HepG2 (cell line): ENCODE results near the gene MICA. TPM values are rescaled to one million over a fixed set of nuclear protein-coding genes. Genes with fewer than 3 reads are reported as not detected.

Source experiments
- ATAC-seq: fragments of 200-7000 bp; cut with Tn5 transposase; 3 replicates; pipeline ENCODE4 v1.9.1; 2020; ENCODE audit warnings: mild to moderate bottlenecking, moderate library complexity
- BruUV-seq: library from RNA; stranded (reverse); fragments of 400-500 nt; replicated peaks from 2 replicates; lab custom pipeline; 2021; lab: Mats Ljungman, UMichigan
- CTCF ChIA-PET: fragments of 300-600 bp; formaldehyde crosslinking; extraction: SDS; loops from one replicate; lab custom pipeline; 2021; ENCODE audit warnings: low total read pairs, inconsistent platforms, low intra/inter-chr PET ratio; lab: Yijun Ruan, JAX
- POLR2A ChIA-PET: fragments of 350-600 bp; sonication (Branson Sonifier 250); formaldehyde crosslinking; loops from one replicate; lab custom pipeline; 2020; ENCODE audit warnings: antibody characterized with exemption, inconsistent platforms; lab: Yijun Ruan, JAX
- DNase-seq: peaks from one replicate; pipeline ENCODE4 v3.0.0-alpha.2; 2015; ENCODE audit warnings: low spot score
- FAIRE-seq: peaks from 3 replicates; lab custom pipeline; 2011; peaks lifted over from hg19 to GRCh38; lab: Jason Lieb, UNC
- H2AFZ ChIP-seq: one replicate; pipeline ENCODE4 v1.6.1; 2011; ENCODE audit warnings: low read length, inconsistent platforms
- H3K27ac ChIP-seq: fragments of 300-600 bp; 3 replicates; pipeline ENCODE4 v1.8.0; 2011; ENCODE audit warnings: mixed run types, mild to moderate bottlenecking, mixed read lengths, low read length, inconsistent platforms; ENCODE audit not compliant: insufficient read depth; ENCODE audit errors: extremely low read length
- H3K27me3 ChIP-seq, 2 experiments: fragments of 200-600 bp in 1 of 2; 2 replicates in 1 of 2; 3 replicates in 1 of 2; pipeline versions ENCODE4 v1.6.0 to v1.8.0; 2011; ENCODE audit warnings: low read length in 2 of 2, mild to moderate bottlenecking in 2 of 2, moderate library complexity in 2 of 2, inconsistent platforms in 1 of 2; ENCODE audit not compliant: insufficient read depth in 2 of 2, control insufficient read depth in 1 of 2
- H3K36me3 ChIP-seq, 2 experiments: fragments of 200-600 bp in 1 of 2; replicated peaks in 1 of 2; 2 replicates in 1 of 2; 3 replicates in 1 of 2; pipeline versions ENCODE4 v1.5.1 to v1.8.0; 2011; ENCODE audit warnings: low read length in 2 of 2, inconsistent platforms in 1 of 2; ENCODE audit not compliant: insufficient read depth in 2 of 2, control insufficient read depth in 1 of 2
- H3K4me1 ChIP-seq: 2 replicates; pipeline ENCODE4 v1.5.1; 2012; ENCODE audit warnings: low read length, inconsistent platforms; ENCODE audit not compliant: insufficient read depth
- H3K4me2 ChIP-seq: 2 replicates; pipeline ENCODE4 v1.6.0; 2011; ENCODE audit warnings: low read depth, low read length, inconsistent platforms
- H3K4me3 ChIP-seq, 3 experiments: fragments of 200-600 bp in 1 of 3; sonication (generic), shearing (Covaris generic) in 1 of 3; replicated peaks in 1 of 3; 2 replicates each; pipeline ENCODE4 v1.5.1; 2011 to 2016; ENCODE audit warnings: low read length in 3 of 3, inconsistent platforms in 2 of 3, low read depth in 2 of 3, mild to moderate bottlenecking in 2 of 3, control low read depth in 1 of 3, mixed read lengths in 1 of 3; ENCODE audit not compliant: insufficient read depth in 1 of 3
- H3K79me2 ChIP-seq: one replicate; pipeline ENCODE4 v1.6.1; 2011; ENCODE audit warnings: low read length, inconsistent platforms; ENCODE audit not compliant: insufficient read depth
- H3K9ac ChIP-seq: 2 replicates; pipeline ENCODE4 v1.6.0; 2011; ENCODE audit warnings: mild to moderate bottlenecking, low read depth, low read length, inconsistent platforms; ENCODE audit not compliant: insufficient read depth
- H3K9me3 ChIP-seq: 2 replicates; pipeline ENCODE4 v1.5.1; 2012; ENCODE audit warnings: mild to moderate bottlenecking, low read length
- H4K20me1 ChIP-seq: 2 replicates; pipeline ENCODE4 v1.6.0; 2011; ENCODE audit warnings: inconsistent platforms, mild to moderate bottlenecking, low read length, moderate library complexity; ENCODE audit not compliant: insufficient read depth
- EP300 ChIP-seq, 3 experiments: sonication (generic) in 1 of 3; formaldehyde crosslinking in 1 of 3; IDR thresholded peaks; 2 replicates each; pipeline versions ENCODE4 v1.5.1 to v1.6.1; 2011 to 2020; ENCODE audit warnings: low read depth in 2 of 3, low read length in 2 of 3, borderline replicate concordance in 1 of 3, improper control_type of control experiment in 1 of 3, mild to moderate bottlenecking in 1 of 3, missing genetic modification reagents in 1 of 3, moderate library complexity in 1 of 3
- FOXP4 ChIP-seq: sonication (generic); formaldehyde crosslinking; IDR thresholded peaks from 2 replicates; pipeline ENCODE4 v1.4.0; 2020; ENCODE audit warnings: missing genetic modification reagents
- POLR2AphosphoS5 ChIP-seq: IDR thresholded peaks from 2 replicates; pipeline ENCODE4 v1.6.1; 2012; ENCODE audit warnings: low read depth, low read length
- POLR2G ChIP-seq: fragments of 200-400 bp; formaldehyde crosslinking; IDR thresholded peaks from 2 replicates; pipeline ENCODE4 v1.6.1; 2018; ENCODE audit warnings: mild to moderate bottlenecking, low read depth, low read length, moderate library complexity
- RBM22 ChIP-seq: fragments of 200-400 bp; formaldehyde crosslinking; optimal IDR thresholded peaks from 2 replicates; pipeline ENCODE3; 2017; ENCODE audit warnings: mild to moderate bottlenecking, low read length, moderate library complexity
- RFX1 ChIP-seq: fragments of 450-650 bp; IDR thresholded peaks from 2 replicates; pipeline ENCODE4 v1.6.1; 2017
- SRSF9 ChIP-seq: fragments of 200-400 bp; formaldehyde crosslinking; IDR thresholded peaks from 2 replicates; pipeline ENCODE4 v1.6.1; 2018; ENCODE audit warnings: borderline replicate concordance, mild to moderate bottlenecking, low read depth, low read length; ENCODE audit not compliant: insufficient read depth, poor library complexity, severe bottlenecking
- SSRP1 ChIP-seq: IDR thresholded peaks from 2 replicates; pipeline ENCODE4 v1.6.1; 2016; ENCODE audit warnings: control low read depth
- TRAFD1 ChIP-seq: sonication (generic); formaldehyde crosslinking; IDR thresholded peaks from 2 replicates; pipeline ENCODE4 v1.5.1; 2020; ENCODE audit warnings: missing genetic modification reagents, mild to moderate bottlenecking, borderline replicate concordance
- ZNF34 ChIP-seq: sonication (generic); formaldehyde crosslinking; IDR thresholded peaks from 2 replicates; pipeline ENCODE4 v1.4.0; 2020; ENCODE audit warnings: mild to moderate bottlenecking, missing genetic modification reagents, borderline replicate concordance
- ZNF552 ChIP-seq: sonication (generic); formaldehyde crosslinking; IDR thresholded peaks from 2 replicates; pipeline ENCODE4 v1.9.0; 2022; ENCODE audit warnings: missing genetic modification reagents, mild to moderate bottlenecking, borderline replicate concordance
- ZNF577 ChIP-seq: sonication (generic); formaldehyde crosslinking; IDR thresholded peaks from 2 replicates; pipeline ENCODE4 v1.4.0; 2020; ENCODE audit warnings: mild to moderate bottlenecking, low read depth, missing genetic modification reagents, borderline replicate concordance
- ZNF597 ChIP-seq: sonication (generic); formaldehyde crosslinking; IDR thresholded peaks from 2 replicates; pipeline ENCODE4 v1.5.0; 2020; ENCODE audit warnings: missing genetic modification reagents
- ZNF839 ChIP-seq: sonication (generic); formaldehyde crosslinking; IDR thresholded peaks from 2 replicates; pipeline ENCODE4 v1.4.0; 2020; ENCODE audit warnings: missing genetic modification reagents, mild to moderate bottlenecking, borderline replicate concordance
- WGBS: methylation state at CpG from one replicate; pipeline ENCODE4 v1.1.6; 2017; ENCODE audit warnings: low lambda C conversion rate; 5-methylcytosine and 5-hydroxymethylcytosine counted together
- in situ Hi-C: cut with HindIII; loops from 2 replicates; pipeline ENCODE4 v1.10.0; 2017; ENCODE audit warnings: low pct_unique_long_range_greater_than_20kb; ENCODE audit not compliant: extremely low pct_ligation_motif_present
- intact Hi-C: fragments of 100-400 bp; cut with micrococcal nuclease; formaldehyde crosslinking; loops from one replicate; pipeline ENCODE4 v1.10.0; 2022; ENCODE audit not compliant: unreplicated experiment
- polyA plus RNA-seq, 8 experiments: library from polyadenylated mRNA; depleted of rRNA in 3 of 8; stranded (reverse) in 7 of 8; unstranded in 1 of 8; fragments of >200 nt; fragmentation: Illumina TruSeq in 4 of 8; extraction: Trizol in 4 of 8; gene quantifications; 2 replicates each; pipeline versions ENCODE4 v1.2.1 to v1.2.3, GENCODE V29; 2011 to 2016; ENCODE audit warnings: low read depth in 4 of 8, missing spikeins in 1 of 8, mixed read lengths in 1 of 8; ENCODE audit not compliant: insufficient read depth in 1 of 8
- total RNA-seq, 5 experiments: library from RNA; depleted of rRNA; stranded (reverse); fragments of >200 nt; fragmentation: Illumina TruSeq; extraction: Trizol; gene quantifications; 2 replicates each; pipeline ENCODE4 v1.2.3, GENCODE V29; 2016; ENCODE audit warnings: low read depth in 1 of 5

The MICA gene
- total and polyA plus RNA-seq, 2 of the 13 experiments (the other 11 are each of a cell fraction or from before 2014, with no cell fraction given), result 21.6 to 38.1 TPM

- peaks cover 2% of the 10 kb centered on the region for H3K4me1 ChIP-seq
- WGBS, result 32% methylated on average over 2 of the region's 2 CpGs
- peaks cover 0 to 1% of the 10 kb centered on the region in 2 experiments; a peak in 3 of 5 replicates for H3K36me3 ChIP-seq
- CTCF ChIA-PET, result no interaction called here
- POLR2A ChIA-PET, result no interaction called here
- no peaks in the 10 kb centered on the region for H3K27me3 ChIP-seq
- H3K27ac ChIP-seq, result no peak overlapping the region
- FAIRE-seq, result no peak
- no peak overlapping the region for H2AFZ ChIP-seq
- H3K79me2 ChIP-seq, result no peaks in the 10 kb centered on the region
- no peak for DNase-seq
- intact Hi-C loops (no loop called here), in situ Hi-C loops (no loop called here)
- H4K20me1 ChIP-seq, result peaks cover 2% of the 10 kb centered on the region; the same call in 1 of the 2 replicates
- ATAC-seq, result no peak
- no peaks in the 10 kb centered on the region for H3K9me3 ChIP-seq
- TF ChIP-seq SRSF9 (no peak), ZNF552 (no peak), POLR2AphosphoS5 (peak; percentile 23; the same call in 1 of the 2 replicates), SSRP1 (0 out of 2 replicates have a peak, but pooled peaks have one; percentile 32), ZNF577 (CRISPR knock-in tag) (no peak), POLR2G (peak; percentile 46; the same call in 1 of the 2 replicates), RBM22 (peak; percentile 79)
- H3K9ac ChIP-seq, result no peak overlapping the region
- no peak overlapping the region for H3K4me2 ChIP-seq
- no TSS peak for BruUV-seq
- no peak overlapping the region for H3K4me3 ChIP-seq
Measured at GRCh38 chr6:31419842-31420241, 16.4 kb downstream of the MICA start.

- intact Hi-C loops, result no loop called here
- 61% methylated on average over 2 of the region's 2 CpGs for WGBS
- POLR2A ChIA-PET, result no interaction called here
- FAIRE-seq (no peak), ATAC-seq (no peak), DNase-seq (no peak)
- Histone ChIP-seq H3K4me1 (no peaks in the 10 kb centered on the region; the same call in 1 of the 2 replicates), H3K27ac (no peak overlapping the region), H3K9ac (no peak overlapping the region), H3K9me3 (no peaks in the 10 kb centered on the region), H3K36me3 (peaks cover 0 to under 1% of the 10 kb centered on the region in 2 experiments; a peak in 2 of 5 replicates), H3K4me2 (no peak overlapping the region), H2AFZ (no peak overlapping the region), H3K27me3 (no peaks in the 10 kb centered on the region), H3K4me3 (no peak overlapping the region), H3K79me2 (no peaks in the 10 kb centered on the region), H4K20me1 (no peaks in the 10 kb centered on the region)
- BruUV-seq, result no TSS peak
- in situ Hi-C loops, result no loop called here
- CTCF ChIA-PET, result no interaction called here
- TF ChIP-seq ZNF839 (CRISPR knock-in tag), result no peak
- no peak for TF ChIP-seq ZNF597 (CRISPR knock-in tag)
- no peak for TF ChIP-seq FOXP4 (CRISPR knock-in tag)
- TF ChIP-seq ZNF34 (CRISPR knock-in tag), result no peak
- TF ChIP-seq TRAFD1 (CRISPR knock-in tag), result no peak
- no peak for TF ChIP-seq EP300 (IDR thresholded peaks at IDR 0.05; ENCODE audit: low read depth in 2 of 2, low read length in 2 of 2)
- TF ChIP-seq EP300 (CRISPR knock-in tag; IDR thresholded peaks at IDR 0.05; ENCODE audit: borderline replicate concordance), result no peak
- no peak for TF ChIP-seq RFX1
Measured at GRCh38 chr6:31420546-31420945, 17.2 kb downstream of the MICA start.
